NCI-H1417 (cell line): ENCODE measurements around the gene RALGPS1.

ENCODE experiments used
- DNase-seq, 3 experiments: peaks; one replicate each; lab custom pipeline; 2025; lab: John Stamatoyannopoulos, UW

The RALGPS1 gene

GRCh38 chr9:127021664-127022363, 107.2 kb downstream of the RALGPS1 start:
- DNase-seq, result no peak

DNA sequence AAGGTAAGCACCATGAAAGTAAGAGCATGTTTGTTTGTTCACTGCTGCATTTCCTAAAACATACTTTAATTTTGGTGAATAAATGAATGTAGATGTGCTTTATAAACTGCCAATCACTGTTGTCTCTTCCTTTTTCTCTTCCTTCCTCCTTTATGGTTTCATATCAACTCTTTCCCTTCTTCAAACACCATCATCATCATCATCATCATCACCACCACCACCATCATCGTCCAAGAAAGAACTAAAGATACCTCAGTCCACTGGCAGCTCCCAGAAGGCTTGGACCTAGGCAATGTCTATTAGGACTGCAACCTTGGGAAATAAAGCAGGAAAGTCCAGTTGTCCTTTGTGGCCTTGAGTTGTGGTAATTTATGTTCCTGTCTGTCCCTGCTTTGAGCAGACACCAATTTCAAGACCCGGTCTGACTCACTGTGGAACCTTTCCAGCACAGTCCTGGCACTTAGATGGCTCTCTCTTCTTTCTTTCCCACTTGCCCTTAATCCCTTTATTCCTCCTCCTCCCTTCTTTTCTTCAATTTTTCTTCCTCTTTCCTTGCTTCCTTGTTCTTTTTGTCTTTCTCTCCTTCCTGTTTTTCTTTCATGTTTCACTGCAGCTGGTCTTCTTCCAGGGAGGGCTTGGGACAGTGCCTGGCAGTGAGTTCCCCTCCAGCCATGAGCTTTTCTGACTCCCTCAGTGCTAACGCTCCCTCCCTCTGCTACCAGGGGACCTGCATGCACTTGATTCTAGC, 108.5 kb downstream of the RALGPS1 start:
- no peak for DNase-seq

DNA sequence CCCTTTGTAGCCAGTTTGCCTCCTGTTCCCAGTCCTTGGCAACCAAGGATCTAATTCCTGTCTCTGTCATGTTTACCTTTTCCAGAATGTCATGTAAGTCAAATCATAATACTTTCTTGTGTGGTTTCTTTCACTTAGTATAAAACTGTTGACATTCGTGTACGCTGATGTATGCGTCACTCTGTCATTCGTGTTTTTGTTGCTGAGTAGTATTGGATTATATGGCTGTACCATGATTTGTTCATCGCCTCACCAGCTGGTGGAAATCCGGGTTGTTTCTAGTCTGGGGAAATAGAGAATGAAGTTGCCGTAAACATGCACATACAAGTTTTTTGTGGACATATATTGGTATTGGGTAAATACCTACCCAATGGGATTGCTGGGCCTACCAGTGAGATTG, 110.5 kb downstream of the RALGPS1 start:
- no peak for DNase-seq

- no peak for DNase-seq
Observed at GRCh38 chr9:127027694-127028093, 113.1 kb downstream of the RALGPS1 start.

- DNase-seq, result no peak
Observed at GRCh38 chr9:127029548-127029947, 115.0 kb downstream of the RALGPS1 start.

- DNase-seq, result no peak
Observed at GRCh38 chr9:127030814-127031740, 116.5 kb downstream of the RALGPS1 start.

- DNase-seq, result no peak
Observed at GRCh38 chr9:127032256-127032655, 117.7 kb downstream of the RALGPS1 start.

- no peak for DNase-seq
Observed at GRCh38 chr9:127033061-127033460, 118.5 kb downstream of the RALGPS1 start.

GRCh38 chr9:127033789-127034188, 119.2 kb downstream of the RALGPS1 start:
- DNase-seq, result no peak

GRCh38 chr9:127034691-127035090, 120.1 kb downstream of the RALGPS1 start:
- no peak for DNase-seq

DNA sequence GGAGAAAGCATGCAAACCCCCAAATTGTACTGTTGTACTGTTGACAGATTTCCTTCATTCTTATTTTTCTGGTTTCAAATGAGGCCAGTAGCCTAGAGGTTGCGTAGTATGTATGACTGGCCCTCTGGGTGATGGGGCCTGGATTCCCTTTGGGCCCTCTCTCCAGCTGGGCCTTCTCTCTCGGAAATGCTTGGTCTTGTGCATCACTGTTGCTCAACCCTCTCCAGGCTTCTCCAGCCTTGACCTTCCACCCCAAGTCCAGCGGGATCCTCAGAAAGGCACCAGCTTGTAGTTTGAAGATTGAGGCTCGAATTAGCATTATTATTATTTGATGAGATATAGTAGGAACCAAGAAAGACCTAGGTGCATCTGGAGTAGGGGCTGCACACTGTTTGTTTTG, 120.8 kb downstream of the RALGPS1 start:
- DNase-seq, result no peak

- no peak for DNase-seq
Observed at GRCh38 chr9:127035948-127036347, 121.4 kb downstream of the RALGPS1 start.

DNA sequence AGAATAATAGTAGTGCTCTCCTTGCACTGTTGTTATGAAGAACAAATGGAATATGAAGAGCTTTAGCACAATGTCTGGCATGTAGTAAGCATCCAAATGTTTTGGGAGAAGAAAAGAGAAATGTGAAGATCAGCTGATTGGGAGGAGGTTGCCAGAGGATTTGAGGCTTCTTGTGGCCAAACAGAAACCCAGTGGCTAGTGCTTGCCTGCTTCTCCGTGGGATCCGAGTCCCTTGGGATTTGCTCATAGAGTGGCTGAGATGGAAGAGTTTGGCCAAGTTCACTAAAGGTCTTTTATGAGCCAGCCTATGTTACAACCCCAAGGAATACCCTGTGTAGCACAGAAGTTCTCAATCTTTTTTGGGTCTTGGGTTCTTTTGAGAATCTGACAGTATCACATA, 121.9 kb downstream of the RALGPS1 start:
- no peak for DNase-seq

DNA sequence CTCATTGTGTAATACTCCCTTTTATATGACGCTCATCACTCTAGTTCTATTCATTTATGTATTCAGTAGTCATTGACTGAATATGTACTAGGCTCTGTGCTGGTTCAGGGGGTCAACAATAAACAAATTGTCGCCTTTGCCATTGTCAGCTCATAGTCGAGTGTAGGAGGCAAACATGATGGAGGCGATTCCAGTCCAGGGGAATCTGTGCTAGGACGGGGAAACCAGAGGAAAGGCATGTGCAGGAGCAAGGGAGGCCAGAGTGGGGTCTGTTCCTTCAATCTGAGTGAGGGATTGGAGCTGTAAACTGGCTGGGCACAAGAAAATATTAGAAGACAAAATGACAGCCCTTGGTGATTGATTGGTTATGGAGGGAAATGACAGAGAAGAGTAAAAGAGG, 123.9 kb downstream of the RALGPS1 start:
- DNase-seq, result no peak

DNA sequence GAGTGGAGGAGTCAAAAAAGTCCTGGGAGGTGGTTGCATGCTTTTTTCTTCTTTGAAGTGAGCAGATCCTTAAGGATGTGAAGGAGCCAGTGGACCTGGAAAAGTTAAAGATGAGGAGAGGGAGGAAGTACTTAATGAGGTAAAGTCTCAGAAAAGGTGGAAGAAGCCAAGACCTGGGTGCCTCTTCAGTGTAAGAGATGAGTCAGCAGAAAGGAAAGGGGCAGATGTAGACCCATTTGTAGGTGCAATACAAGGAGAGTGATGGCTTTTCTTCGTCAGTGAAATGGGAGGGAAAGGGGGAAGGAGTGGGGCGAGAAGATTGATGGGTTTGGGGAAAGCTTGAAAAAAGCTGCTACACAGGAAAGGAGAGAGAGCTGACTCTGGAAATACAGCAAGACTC, 124.9 kb downstream of the RALGPS1 start:
- DNase-seq, result no peak

- no peak for DNase-seq
Observed at GRCh38 chr9:127045148-127045547, 130.6 kb downstream of the RALGPS1 start.

DNA sequence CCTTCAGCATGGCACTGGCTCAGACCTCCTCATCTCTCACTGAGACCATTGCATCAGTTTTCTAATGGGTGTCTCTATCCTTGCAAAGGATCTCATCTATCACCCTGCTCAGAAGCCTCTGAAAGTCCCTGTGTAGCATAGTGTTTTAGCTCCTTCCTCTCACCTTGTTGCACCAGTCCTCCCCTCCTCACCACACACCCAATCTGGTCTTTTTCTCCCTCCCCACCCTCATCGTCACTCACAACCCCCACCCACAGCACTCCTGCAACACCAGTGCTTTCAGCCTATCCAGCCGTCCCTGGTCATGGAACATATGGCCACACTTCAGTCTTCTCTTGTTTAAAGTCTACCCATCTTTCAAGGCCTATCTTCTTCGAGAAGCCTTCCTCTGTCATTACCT, 133.4 kb downstream of the RALGPS1 start:
- no peak for DNase-seq

- no peak for DNase-seq
Observed at GRCh38 chr9:127049044-127049443, 134.5 kb downstream of the RALGPS1 start.

GRCh38 chr9:127049581-127049980, 135.0 kb downstream of the RALGPS1 start:
- DNase-seq, result no peak

DNA sequence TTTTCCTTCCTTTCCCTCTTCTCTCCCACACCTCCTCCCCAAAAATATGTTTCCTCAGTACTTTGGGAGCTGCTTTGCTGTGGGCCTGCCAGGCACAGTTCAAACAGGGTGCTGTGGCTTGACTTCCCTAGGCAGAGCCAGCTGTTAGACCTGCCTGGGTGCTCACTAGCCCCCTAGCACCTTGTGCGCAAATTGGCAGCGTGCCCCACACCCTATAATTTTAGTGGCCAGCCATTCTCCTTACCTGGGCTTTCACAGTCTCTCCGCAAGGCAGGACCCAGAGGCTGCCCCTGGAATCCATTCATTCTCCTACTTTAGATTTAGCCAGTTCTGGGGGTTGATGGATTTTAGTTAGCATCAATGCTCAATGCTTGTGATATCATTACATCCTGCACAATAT, 135.6 kb downstream of the RALGPS1 start:
- no peak for DNase-seq

GRCh38 chr9:127050591-127051001, 136.0 kb downstream of the RALGPS1 start:
- DNase-seq, result peak in 1 of 3 experiments; percentile 26

DNA sequence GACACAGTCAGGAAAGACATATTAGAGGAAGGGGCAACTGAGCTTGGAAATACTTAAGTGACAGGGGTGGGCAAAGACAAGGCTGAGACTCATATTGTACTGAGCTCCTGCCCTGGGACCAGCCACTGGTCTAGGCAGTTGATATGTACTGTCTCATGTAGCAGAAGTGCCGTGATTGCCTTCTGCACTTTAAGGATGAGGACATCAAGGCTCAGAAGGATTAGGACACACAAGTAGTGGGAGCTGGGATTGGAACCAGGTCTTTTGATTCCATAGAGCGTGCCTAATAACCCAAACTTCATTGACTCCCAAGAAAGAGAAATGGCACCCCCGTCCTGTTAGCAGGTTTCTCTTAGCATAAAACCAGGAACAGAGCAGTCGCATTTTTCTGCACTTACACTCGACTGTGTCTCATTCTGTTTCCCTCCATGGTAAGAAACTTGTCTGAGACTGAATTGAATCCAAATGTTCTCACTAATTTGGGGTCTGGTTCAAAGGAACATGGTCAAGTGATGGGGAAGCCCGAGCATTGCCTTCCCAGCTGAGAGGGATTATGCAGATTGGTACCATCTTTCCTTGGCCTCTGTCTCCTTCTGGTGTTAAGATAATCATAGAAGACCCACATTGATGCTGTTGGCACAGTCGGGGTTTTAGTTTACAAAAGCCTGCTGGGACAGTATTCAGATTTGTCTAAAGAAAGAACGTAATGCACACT, 137.5 kb downstream of the RALGPS1 start:
- DNase-seq, result no peak
